ENCODE data around the gene ZMYND11. TPM values are rescaled to one million over a fixed set of nuclear protein-coding genes. Genes with fewer than 3 reads are reported as not detected.

ZMYND11 gene
- polyA plus RNA-seq, 1 of the 3 experiments (the other 2 are of a cell fraction): 33.1 TPM

DNA sequence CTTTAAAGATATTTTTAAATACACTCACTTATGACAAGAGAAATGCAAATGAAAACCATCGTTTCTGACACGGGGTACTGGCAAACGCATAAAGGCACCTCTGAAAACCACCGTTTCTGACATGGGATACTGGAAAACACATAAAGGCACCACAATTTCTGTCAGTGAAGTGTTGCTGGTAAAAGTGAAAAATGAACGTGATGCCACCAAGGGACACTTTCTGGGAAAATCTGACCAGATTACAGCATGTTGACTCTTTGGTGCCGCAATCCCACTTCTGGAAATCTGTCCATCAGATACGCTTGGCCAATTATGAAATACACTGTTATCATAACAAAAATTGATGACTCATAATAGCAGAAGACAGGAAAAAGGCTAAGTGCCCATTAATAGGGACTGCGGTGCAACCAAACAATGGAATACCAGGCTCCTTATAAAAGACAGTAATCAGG is 131.7 kb downstream of the ZMYND11 start (continued):
- TF ChIP-seq GATA2 (CRISPR knock-in tag; IDR thresholded peaks at IDR 0.05) (peak; percentile 63), ELF1 (IDR thresholded peaks at IDR 0.05) (no peak), MXI1 (IDR thresholded peaks at IDR 0.05; ENCODE audit: low read depth, low read length) (no peak), NRF1 (IDR thresholded peaks at IDR 0.05; ENCODE audit: low read depth, low read length) (no peak), CHD2 (IDR thresholded peaks at IDR 0.05; ENCODE audit: low read length, partially characterized antibody) (peak; percentile 30), TAF1 (IDR thresholded peaks at IDR 0.05; ENCODE audit: borderline replicate concordance, low read depth, low read length) (no peak)
- TF ChIP-seq, protein P1, sequence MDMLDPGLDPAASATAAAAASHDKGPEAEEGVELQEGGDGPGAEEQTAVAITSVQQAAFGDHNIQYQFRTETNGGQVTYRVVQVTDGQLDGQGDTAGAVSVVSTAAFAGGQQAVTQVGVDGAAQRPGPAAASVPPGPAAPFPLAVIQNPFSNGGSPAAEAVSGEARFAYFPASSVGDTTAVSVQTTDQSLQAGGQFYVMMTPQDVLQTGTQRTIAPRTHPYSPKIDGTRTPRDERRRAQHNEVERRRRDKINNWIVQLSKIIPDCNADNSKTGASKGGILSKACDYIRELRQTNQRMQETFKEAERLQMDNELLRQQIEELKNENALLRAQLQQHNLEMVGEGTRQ (IDR thresholded peaks at IDR 0.05; ENCODE audit: borderline replicate concordance, low read depth, low read length): no peak
- TF ChIP-seq, protein P2, sequence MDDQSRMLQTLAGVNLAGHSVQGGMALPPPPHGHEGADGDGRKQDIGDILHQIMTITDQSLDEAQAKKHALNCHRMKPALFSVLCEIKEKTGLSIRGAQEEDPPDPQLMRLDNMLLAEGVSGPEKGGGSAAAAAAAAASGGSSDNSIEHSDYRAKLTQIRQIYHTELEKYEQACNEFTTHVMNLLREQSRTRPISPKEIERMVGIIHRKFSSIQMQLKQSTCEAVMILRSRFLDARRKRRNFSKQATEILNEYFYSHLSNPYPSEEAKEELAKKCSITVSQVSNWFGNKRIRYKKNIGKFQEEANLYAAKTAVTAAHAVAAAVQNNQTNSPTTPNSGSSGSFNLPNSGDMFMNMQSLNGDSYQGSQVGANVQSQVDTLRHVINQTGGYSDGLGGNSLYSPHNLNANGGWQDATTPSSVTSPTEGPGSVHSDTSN (IDR thresholded peaks at IDR 0.05): peak; percentile 56

DNA sequence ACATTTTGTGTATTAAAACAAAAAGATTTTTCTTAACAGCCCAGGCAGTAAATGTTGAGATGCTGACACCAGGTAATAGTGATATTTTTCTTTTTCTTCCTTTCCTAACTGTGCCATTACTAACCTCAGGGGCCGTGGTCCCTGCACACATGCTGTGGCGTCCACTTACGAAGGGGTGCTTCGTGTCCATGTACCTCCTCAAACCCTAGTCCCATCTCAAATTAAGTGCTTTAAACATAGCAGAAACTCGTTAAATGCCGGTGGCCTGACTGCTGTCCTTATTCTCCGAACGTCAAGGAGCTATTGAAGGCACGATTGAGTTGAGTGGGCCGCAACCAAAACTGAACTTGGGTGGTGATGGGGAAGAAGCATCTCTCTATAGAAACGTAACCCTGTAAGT is 132.4 kb downstream of the ZMYND11 start:
- CTCF ChIA-PET: interaction anchor here (0.6 to 0.9 kb wide), 2 partner anchors 20 to 24 kb away, joined by 3 to 4 read pairs; no protein-coding TSS in a partner anchor
- peaks cover 29% of the 10 kb centered on the region for H3F3A ChIP-seq (replicated peaks; ENCODE audit: insufficient read depth)
- peaks cover 7 to 25% of the 10 kb centered on the region in 2 experiments; a peak in 3 of 4 replicates for H3K4me1 ChIP-seq (ENCODE audit: control insufficient read depth in 1 of 2, insufficient read depth in 2 of 2, low read depth in 1 of 2, low read length in 1 of 2)
- H3K4me2 ChIP-seq: peak overlapping the region; percentile 63; the same call in 1 of the 2 replicates
- no peak overlapping the region for H3K9ac ChIP-seq
- no peak overlapping the region for H2AFZ ChIP-seq (ENCODE audit: low read depth)
- no peaks in the 10 kb centered on the region for H3K9me2 ChIP-seq
- no peaks in the 10 kb centered on the region for H3K27me3 ChIP-seq (ENCODE audit: insufficient read depth)
- H3K36me3 ChIP-seq (replicated peaks in 1 of 2; ENCODE audit: control insufficient read depth in 1 of 2, insufficient read depth in 2 of 2, low read length in 1 of 2): peaks cover 2 to 3% of the 10 kb centered on the region in 2 experiments
- DNase-seq: no peak
- no peaks in the 10 kb centered on the region for H3K9me3 ChIP-seq
- no peaks in the 10 kb centered on the region for H4K20me1 ChIP-seq (ENCODE audit: insufficient read depth)
- peak overlapping the region; percentile 65 to 75; a peak in 2 of 4 replicates for H3K27ac ChIP-seq (ENCODE audit: low read depth in 2 of 2, low read length in 1 of 2)
- TF ChIP-seq, protein P3, sequence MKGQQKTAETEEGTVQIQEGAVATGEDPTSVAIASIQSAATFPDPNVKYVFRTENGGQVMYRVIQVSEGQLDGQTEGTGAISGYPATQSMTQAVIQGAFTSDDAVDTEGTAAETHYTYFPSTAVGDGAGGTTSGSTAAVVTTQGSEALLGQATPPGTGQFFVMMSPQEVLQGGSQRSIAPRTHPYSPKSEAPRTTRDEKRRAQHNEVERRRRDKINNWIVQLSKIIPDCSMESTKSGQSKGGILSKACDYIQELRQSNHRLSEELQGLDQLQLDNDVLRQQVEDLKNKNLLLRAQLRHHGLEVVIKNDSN (IDR thresholded peaks at IDR 0.05; ENCODE audit: borderline replicate concordance, low read depth): no peak
- TF ChIP-seq RXRA (IDR thresholded peaks at IDR 0.05; ENCODE audit: borderline replicate concordance, low read depth) (no peak), FOXM1 (IDR thresholded peaks at IDR 0.05; ENCODE audit: low read depth) (no peak), FOXJ3 (CRISPR knock-in tag; IDR thresholded peaks at IDR 0.05) (no peak), RAD21 (IDR thresholded peaks at IDR 0.05; ENCODE audit: low read length) (no peak), MEF2A (IDR thresholded peaks at IDR 0.05; ENCODE audit: borderline replicate concordance, low read depth) (no peak), POLR2AphosphoS5 (IDR thresholded peaks at IDR 0.05; ENCODE audit: low read depth, low read length) (no peak), TCF12 (IDR thresholded peaks at IDR 0.05) (no peak), NRF1 (IDR thresholded peaks at IDR 0.05; ENCODE audit: low read depth, low read length) (no peak), TEAD4 (IDR thresholded peaks at IDR 0.05; ENCODE audit: borderline replicate concordance, insufficient read depth) (no peak), EP300 (IDR thresholded peaks at IDR 0.05; ENCODE audit: borderline replicate concordance in 1 of 2, low read depth in 1 of 2, low read length in 1 of 2) (no peak), CHD2 (IDR thresholded peaks at IDR 0.05; ENCODE audit: low read length, partially characterized antibody) (no peak)
- TF ChIP-seq, protein P4, sequence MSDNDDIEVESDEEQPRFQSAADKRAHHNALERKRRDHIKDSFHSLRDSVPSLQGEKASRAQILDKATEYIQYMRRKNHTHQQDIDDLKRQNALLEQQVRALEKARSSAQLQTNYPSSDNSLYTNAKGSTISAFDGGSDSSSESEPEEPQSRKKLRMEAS (IDR thresholded peaks at IDR 0.05; ENCODE audit: low read depth): no peak
- TF ChIP-seq, protein P2 (IDR thresholded peaks at IDR 0.05): no peak
- no peaks in the 10 kb centered on the region for H3K79me2 ChIP-seq (ENCODE audit: insufficient read depth)
- no peak overlapping the region for H3K4me3 ChIP-seq (ENCODE audit: low read depth in 2 of 2, low read length in 1 of 2)
- POLR2A ChIA-PET: interaction anchor here (0.5 kb wide), 1 partner anchor 10 kb away, joined by 3 read pairs; no protein-coding TSS in a partner anchor
- WGBS (ENCODE audit: low lambda C conversion rate): 97% methylated on average over 11 of the region's 11 CpGs

All from SK-N-SH (cell line).